GM12878 (cell line): ENCODE data around the gene CCDC187. TPM values are rescaled to one million over a fixed set of nuclear protein-coding genes. Genes with fewer than 3 reads are reported as not detected.

Experiments used
- ATAC-seq: fragments of 200-7000 bp; cut with Tn5 transposase; 3 replicates; pipeline ENCODE4 v1.9.1; 2020; ENCODE audit warnings: mild to moderate bottlenecking, moderate library complexity
- BruUV-seq: library from RNA; stranded (reverse); fragments of 400-500 nt; replicated peaks from 2 replicates; lab custom pipeline; 2021; lab: Mats Ljungman, UMichigan
- CTCF ChIA-PET: fragments of 300-600 bp; sonication (Branson Sonifier 250); formaldehyde crosslinking; extraction: SDS; loops from one replicate; lab custom pipeline; 2021; ENCODE audit warnings: inconsistent platforms; lab: Yijun Ruan, JAX
- POLR2A ChIA-PET: fragments of 350-600 bp; formaldehyde crosslinking; extraction: SDS; loops from one replicate; lab custom pipeline; 2021; ENCODE audit warnings: inconsistent platforms; lab: Charles Lee
- RAD21 ChIA-PET: fragments of 300-600 bp; sonication (Branson Sonifier 250); formaldehyde crosslinking; loops from one replicate; lab custom pipeline; 2023; ENCODE audit warnings: antibody characterized with exemption; ENCODE audit not compliant: unreplicated experiment; lab: Charles Lee
- SMC1A ChIA-PET: fragments of 300-600 bp; sonication (Branson Sonifier 250); formaldehyde crosslinking; loops from one replicate; lab custom pipeline; 2023; ENCODE audit not compliant: unreplicated experiment, uncharacterized antibody; lab: Charles Lee
- DNase-seq: peaks from one replicate; pipeline ENCODE4 v3.0.0-alpha.2; 2011; ENCODE audit warnings: low read depth, low spot score
- FAIRE-seq: peaks from 3 replicates; lab custom pipeline; 2011; peaks lifted over from hg19 to GRCh38; lab: Jason Lieb, UNC
- H2AFZ ChIP-seq: 2 replicates; pipeline ENCODE4 v1.6.0; 2011; ENCODE audit warnings: low read depth, low read length, control low read depth; ENCODE audit not compliant: control insufficient read depth
- H3K27ac ChIP-seq: 2 replicates; pipeline ENCODE4 v1.5.1; 2011; ENCODE audit warnings: control low read depth; ENCODE audit not compliant: control insufficient read depth, insufficient read depth
- H3K27me3 ChIP-seq, 2 experiments: replicated peaks in 1 of 2; 2 replicates each; pipeline versions ENCODE4 v1.6.0 to v1.6.1; 2011; ENCODE audit warnings: low read length in 1 of 2; ENCODE audit not compliant: control insufficient read depth in 2 of 2, insufficient read depth in 2 of 2
- H3K36me3 ChIP-seq, 2 experiments: 2 replicates each; pipeline ENCODE4 v1.5.1; 2011; ENCODE audit warnings: low read length in 1 of 2; ENCODE audit not compliant: control insufficient read depth in 2 of 2, insufficient read depth in 2 of 2
- H3K4me1 ChIP-seq: 2 replicates; pipeline ENCODE4 v1.6.1; 2011; ENCODE audit warnings: mild to moderate bottlenecking, low read length, moderate library complexity, mixed read lengths; ENCODE audit not compliant: control insufficient read depth, insufficient read depth
- H3K4me2 ChIP-seq: 2 replicates; pipeline ENCODE4 v1.6.0; 2011; ENCODE audit warnings: control low read depth; ENCODE audit not compliant: control insufficient read depth, insufficient read depth
- H3K4me3 ChIP-seq: fragments of 200-600 bp; sonication (generic); 2 replicates; pipeline ENCODE4 v1.5.1; 2016
- H3K79me2 ChIP-seq: 2 replicates; pipeline ENCODE4 v1.6.0; 2011; ENCODE audit warnings: low read length; ENCODE audit not compliant: control insufficient read depth, insufficient read depth
- H3K9ac ChIP-seq: 2 replicates; pipeline ENCODE4 v1.8.0; 2011; ENCODE audit warnings: low read length, control low read depth, mixed read lengths; ENCODE audit not compliant: control insufficient read depth, insufficient read depth
- H3K9me3 ChIP-seq: replicated peaks from 3 replicates; pipeline ENCODE4 v1.5.1; 2011; ENCODE audit warnings: mild to moderate bottlenecking, low read length; ENCODE audit not compliant: control insufficient read depth, insufficient read depth
- H4K20me1 ChIP-seq: 2 replicates; pipeline ENCODE4 v1.6.0; 2011; ENCODE audit not compliant: control insufficient read depth, insufficient read depth
- BCLAF1 ChIP-seq: fragments of 450-650 bp; IDR thresholded peaks from 2 replicates; pipeline ENCODE4 v1.6.1; 2017; ENCODE audit warnings: antibody characterized with exemption, mild to moderate bottlenecking, moderate library complexity
- BRCA1 ChIP-seq: IDR thresholded peaks from 2 replicates; pipeline ENCODE4 v1.6.1; 2011; ENCODE audit warnings: low read depth, low read length, improper control_type of control experiment
- CBX5 ChIP-seq: sonication (generic); IDR thresholded peaks from 2 replicates; pipeline ENCODE4 v1.6.1; 2016; ENCODE audit warnings: low read depth, moderate library complexity, mild to moderate bottlenecking, inconsistent platforms
- ETV6 ChIP-seq, 2 experiments: fragments of 450-650 bp in 1 of 2; IDR thresholded peaks in 1 of 2; conservative IDR thresholded peaks in 1 of 2; 2 replicates each; pipeline ENCODE4 v1.6.1; 2014; ENCODE audit warnings: antibody characterized with exemption in 1 of 2, borderline replicate concordance in 1 of 2, low read depth in 1 of 2, mild to moderate bottlenecking in 1 of 2, moderate library complexity in 1 of 2
- FOXK2 ChIP-seq: fragments of 450-650 bp; IDR thresholded peaks from 2 replicates; pipeline ENCODE4 v1.6.1; 2017; ENCODE audit warnings: mild to moderate bottlenecking, moderate library complexity
- IRF4 ChIP-seq: IDR thresholded peaks from 2 replicates; pipeline ENCODE4 v1.6.1; 2011; ENCODE audit warnings: low read depth, low read length
- KLF5 ChIP-seq: fragments of 450-650 bp; IDR thresholded peaks from 2 replicates; pipeline ENCODE4 v1.6.1; 2014; ENCODE audit warnings: mild to moderate bottlenecking; ENCODE audit not compliant: partially characterized antibody
- MAX ChIP-seq: IDR thresholded peaks from 2 replicates; pipeline ENCODE4 v1.6.1; 2012; ENCODE audit warnings: low read depth, low read length, improper control_type of control experiment
- RAD21 ChIP-seq: IDR thresholded peaks from 2 replicates; pipeline ENCODE4 v1.6.1; 2011; ENCODE audit warnings: mild to moderate bottlenecking, low read depth, low read length, moderate library complexity; ENCODE audit not compliant: insufficient read depth
- SRF ChIP-seq, 2 experiments: IDR thresholded peaks; 2 replicates each; pipeline ENCODE4 v1.6.1; 2011; ENCODE audit warnings: low read depth in 2 of 2, low read length in 2 of 2, mild to moderate bottlenecking in 1 of 2, moderate library complexity in 1 of 2
- YBX1 ChIP-seq: fragments of 450-650 bp; IDR thresholded peaks from 2 replicates; pipeline ENCODE4 v1.6.1; 2016; ENCODE audit warnings: antibody characterized with exemption
- ZNF384 ChIP-seq: IDR thresholded peaks from 2 replicates; pipeline ENCODE4 v1.6.1; 2012; ENCODE audit warnings: low read depth, mild to moderate bottlenecking, low read length, improper control_type of control experiment, borderline replicate concordance
- WGBS: methylation state at CpG from one replicate; pipeline ENCODE4 v1.1.6; 2016; ENCODE audit warnings: low lambda C conversion rate; ENCODE audit not compliant: insufficient replicate concordance, insufficient coverage; ENCODE audit errors: missing lambda C conversion rate; 5-methylcytosine and 5-hydroxymethylcytosine counted together
- in situ Hi-C: fragments of 300-500 bp; cut with MboI; formaldehyde crosslinking; loops from 9 replicates; pipeline ENCODE4 v1.14.3; 2018; ENCODE audit warnings: mixed read lengths
- intact Hi-C: fragments of 100-400 bp; cut with micrococcal nuclease; formaldehyde crosslinking; loops from one replicate; pipeline ENCODE4 v1.14.2; 2022; ENCODE audit not compliant: unreplicated experiment
- polyA plus RNA-seq, 11 experiments: library from polyadenylated mRNA; depleted of rRNA in 4 of 11; unstranded in 6 of 11; stranded (reverse) in 5 of 11; fragments of >200 nt; fragmentation: Nextera tagmentation in 4 of 11; fragmentation: Illumina TruSeq in 1 of 11; extraction: Ambion mirVana in 4 of 11; extraction: Trizol in 1 of 11; gene quantifications; 1 replicate in 1 of 11; 2 replicates in 10 of 11; pipeline versions ENCODE4 v1.2.1 to v1.2.3, GENCODE V29; 2011 to 2016; ENCODE audit warnings: inconsistent platforms in 2 of 11, missing spikeins in 2 of 11, low read depth in 1 of 11
- total RNA-seq, 4 experiments: library from RNA; depleted of rRNA in 3 of 4; stranded (reverse); fragments of >200 nt in 3 of 4; fragmentation: Illumina TruSeq in 1 of 4; extraction: Trizol in 1 of 4; gene quantifications; 2 replicates each; pipeline versions ENCODE4 v1.2.1 to v1.2.3, GENCODE V29; 2013 to 2021
- TF ChIP-seq, protein P1 (sequence below): fragments of 150-350 bp; IDR thresholded peaks from 2 replicates; pipeline ENCODE4 v1.6.1; 2014; ENCODE audit warnings: mild to moderate bottlenecking, low read depth, low read length
- TF ChIP-seq, protein P2 (sequence below): fragments of 450-650 bp; IDR thresholded peaks from 2 replicates; pipeline ENCODE4 v1.6.1; 2017; ENCODE audit warnings: mild to moderate bottlenecking, moderate library complexity

Gene CCDC187
- total and polyA plus RNA-seq, 10 of the 15 experiments (the other 5 are each of a cell fraction or from before 2014, with no cell fraction given), result 0.04 to 0.23 (median 0.04) TPM; not detected in 7

GRCh38 chr9:136233868-136234267 is 70.0 kb downstream of the CCDC187 start (continued):
- no peak for TF ChIP-seq ETV6 (conservative IDR thresholded peaks at IDR 0.05 in 1 of 2, IDR thresholded peaks at IDR 0.05 in 1 of 2; ENCODE audit: borderline replicate concordance in 1 of 2, low read depth in 1 of 2)
- TF ChIP-seq, protein P1, sequence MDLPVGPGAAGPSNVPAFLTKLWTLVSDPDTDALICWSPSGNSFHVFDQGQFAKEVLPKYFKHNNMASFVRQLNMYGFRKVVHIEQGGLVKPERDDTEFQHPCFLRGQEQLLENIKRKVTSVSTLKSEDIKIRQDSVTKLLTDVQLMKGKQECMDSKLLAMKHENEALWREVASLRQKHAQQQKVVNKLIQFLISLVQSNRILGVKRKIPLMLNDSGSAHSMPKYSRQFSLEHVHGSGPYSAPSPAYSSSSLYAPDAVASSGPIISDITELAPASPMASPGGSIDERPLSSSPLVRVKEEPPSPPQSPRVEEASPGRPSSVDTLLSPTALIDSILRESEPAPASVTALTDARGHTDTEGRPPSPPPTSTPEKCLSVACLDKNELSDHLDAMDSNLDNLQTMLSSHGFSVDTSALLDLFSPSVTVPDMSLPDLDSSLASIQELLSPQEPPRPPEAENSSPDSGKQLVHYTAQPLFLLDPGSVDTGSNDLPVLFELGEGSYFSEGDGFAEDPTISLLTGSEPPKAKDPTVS, result no peak
- no peak for TF ChIP-seq IRF4

DNA sequence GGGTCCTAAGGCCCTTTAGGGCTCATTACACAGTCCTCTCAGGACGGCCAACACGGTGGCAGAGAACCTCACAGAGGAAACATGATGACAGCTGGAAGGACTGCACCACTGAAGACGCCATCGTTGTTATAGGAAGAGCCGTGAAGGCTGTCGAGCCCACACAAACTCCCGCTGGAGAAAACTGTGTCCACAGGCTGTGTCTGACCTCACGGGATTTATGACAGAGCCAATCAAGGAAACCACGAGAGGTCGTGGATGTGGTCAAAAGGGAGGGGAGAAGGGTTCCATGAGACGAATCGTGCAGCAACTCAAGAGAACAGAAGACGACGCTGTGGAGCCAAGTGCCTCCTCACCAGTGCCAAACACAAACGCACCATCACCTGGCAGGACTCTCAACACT is 70.5 kb downstream of the CCDC187 start:
- no TSS peak for BruUV-seq
- DNase-seq, result no peak
- H3K4me3 ChIP-seq, result no peak overlapping the region
- ATAC-seq, result no peak
- SMC1A ChIA-PET, result no interaction called here
- H3K79me2 ChIP-seq, result peaks cover 9% of the 10 kb centered on the region
- intact Hi-C loops (no loop called here), in situ Hi-C loops (no loop called here)
- no peaks in the 10 kb centered on the region for H3K27me3 ChIP-seq
- H2AFZ ChIP-seq, result no peak overlapping the region
- no peak for FAIRE-seq
- no peak overlapping the region for H3K27ac ChIP-seq
- CTCF ChIA-PET, result no interaction called here
- H3K4me2 ChIP-seq, result no peak overlapping the region
- H3K36me3 ChIP-seq, result peaks cover 5 to 20% of the 10 kb centered on the region in 2 experiments; a peak in 3 of 4 replicates
- H3K4me1 ChIP-seq, result peaks cover 6% of the 10 kb centered on the region
- POLR2A ChIA-PET, result no interaction called here
- RAD21 ChIA-PET, result no interaction called here
- no peak overlapping the region for H3K9ac ChIP-seq
- H3K9me3 ChIP-seq, result no peaks in the 10 kb centered on the region
- WGBS, result 90% methylated on average over 14 of the region's 15 CpGs
- H4K20me1 ChIP-seq, result no peaks in the 10 kb centered on the region
- TF ChIP-seq BRCA1 (no peak), ZNF384 (no peak), FOXK2 (no peak), CBX5 (no peak), MAX (no peak), BCLAF1 (no peak), SRF (IDR thresholded peaks at IDR 0.05; ENCODE audit: low read depth in 2 of 2, low read length in 2 of 2) (no peak), YBX1 (no peak), ETV6 (conservative IDR thresholded peaks at IDR 0.05 in 1 of 2, IDR thresholded peaks at IDR 0.05 in 1 of 2; ENCODE audit: borderline replicate concordance in 1 of 2, low read depth in 1 of 2) (no peak), RAD21 (no peak), KLF5 (no peak)
- TF ChIP-seq, protein P2, sequence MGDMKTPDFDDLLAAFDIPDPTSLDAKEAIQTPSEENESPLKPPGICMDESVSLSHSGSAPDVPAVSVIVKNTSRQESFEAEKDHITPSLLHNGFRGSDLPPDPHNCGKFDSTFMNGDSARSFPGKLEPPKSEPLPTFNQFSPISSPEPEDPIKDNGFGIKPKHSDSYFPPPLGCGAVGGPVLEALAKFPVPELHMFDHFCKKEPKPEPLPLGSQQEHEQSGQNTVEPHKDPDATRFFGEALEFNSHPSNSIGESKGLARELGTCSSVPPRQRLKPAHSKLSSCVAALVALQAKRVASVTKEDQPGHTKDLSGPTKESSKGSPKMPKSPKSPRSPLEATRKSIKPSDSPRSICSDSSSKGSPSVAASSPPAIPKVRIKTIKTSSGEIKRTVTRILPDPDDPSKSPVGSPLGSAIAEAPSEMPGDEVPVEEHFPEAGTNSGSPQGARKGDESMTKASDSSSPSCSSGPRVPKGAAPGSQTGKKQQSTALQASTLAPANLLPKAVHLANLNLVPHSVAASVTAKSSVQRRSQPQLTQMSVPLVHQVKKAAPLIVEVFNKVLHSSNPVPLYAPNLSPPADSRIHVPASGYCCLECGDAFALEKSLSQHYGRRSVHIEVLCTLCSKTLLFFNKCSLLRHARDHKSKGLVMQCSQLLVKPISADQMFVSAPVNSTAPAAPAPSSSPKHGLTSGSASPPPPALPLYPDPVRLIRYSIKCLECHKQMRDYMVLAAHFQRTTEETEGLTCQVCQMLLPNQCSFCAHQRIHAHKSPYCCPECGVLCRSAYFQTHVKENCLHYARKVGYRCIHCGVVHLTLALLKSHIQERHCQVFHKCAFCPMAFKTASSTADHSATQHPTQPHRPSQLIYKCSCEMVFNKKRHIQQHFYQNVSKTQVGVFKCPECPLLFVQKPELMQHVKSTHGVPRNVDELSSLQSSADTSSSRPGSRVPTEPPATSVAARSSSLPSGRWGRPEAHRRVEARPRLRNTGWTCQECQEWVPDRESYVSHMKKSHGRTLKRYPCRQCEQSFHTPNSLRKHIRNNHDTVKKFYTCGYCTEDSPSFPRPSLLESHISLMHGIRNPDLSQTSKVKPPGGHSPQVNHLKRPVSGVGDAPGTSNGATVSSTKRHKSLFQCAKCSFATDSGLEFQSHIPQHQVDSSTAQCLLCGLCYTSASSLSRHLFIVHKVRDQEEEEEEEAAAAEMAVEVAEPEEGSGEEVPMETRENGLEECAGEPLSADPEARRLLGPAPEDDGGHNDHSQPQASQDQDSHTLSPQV, result no peak
